Panc1 (cell line): ENCODE data around the gene RANBP17.

Experiments used
- CTCF ChIP-seq: fragments of 450-650 bp; IDR thresholded peaks from 2 replicates; pipeline ENCODE4 v1.5.1; 2017; ENCODE audit warnings: mild to moderate bottlenecking
- SIN3A ChIP-seq: IDR thresholded peaks from 2 replicates; pipeline ENCODE4 v1.6.1; 2012; ENCODE audit warnings: low read depth, mild to moderate bottlenecking, low read length, moderate library complexity, borderline replicate concordance; ENCODE audit not compliant: insufficient read depth

- TF ChIP-seq CTCF = no peak
- TF ChIP-seq SIN3A = no peak
Measured at GRCh38 chr5:171143171-171143570, 281.4 kb downstream of the RANBP17 start.
